ENCODE data around the gene SEPTIN10.

GRCh38 chr2:109654326-109655050 is 40.7 kb upstream of the SEPTIN10 start:
- no peak for TF ChIP-seq EZH2 (IDR thresholded peaks at IDR 0.05; ENCODE audit: insufficient read depth, low read length)
- TF ChIP-seq, protein P1, sequence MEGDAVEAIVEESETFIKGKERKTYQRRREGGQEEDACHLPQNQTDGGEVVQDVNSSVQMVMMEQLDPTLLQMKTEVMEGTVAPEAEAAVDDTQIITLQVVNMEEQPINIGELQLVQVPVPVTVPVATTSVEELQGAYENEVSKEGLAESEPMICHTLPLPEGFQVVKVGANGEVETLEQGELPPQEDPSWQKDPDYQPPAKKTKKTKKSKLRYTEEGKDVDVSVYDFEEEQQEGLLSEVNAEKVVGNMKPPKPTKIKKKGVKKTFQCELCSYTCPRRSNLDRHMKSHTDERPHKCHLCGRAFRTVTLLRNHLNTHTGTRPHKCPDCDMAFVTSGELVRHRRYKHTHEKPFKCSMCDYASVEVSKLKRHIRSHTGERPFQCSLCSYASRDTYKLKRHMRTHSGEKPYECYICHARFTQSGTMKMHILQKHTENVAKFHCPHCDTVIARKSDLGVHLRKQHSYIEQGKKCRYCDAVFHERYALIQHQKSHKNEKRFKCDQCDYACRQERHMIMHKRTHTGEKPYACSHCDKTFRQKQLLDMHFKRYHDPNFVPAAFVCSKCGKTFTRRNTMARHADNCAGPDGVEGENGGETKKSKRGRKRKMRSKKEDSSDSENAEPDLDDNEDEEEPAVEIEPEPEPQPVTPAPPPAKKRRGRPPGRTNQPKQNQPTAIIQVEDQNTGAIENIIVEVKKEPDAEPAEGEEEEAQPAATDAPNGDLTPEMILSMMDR (IDR thresholded peaks at IDR 0.05; ENCODE audit: insufficient read depth, low read depth, low read length): no peak

Data from astrocyte (in vitro differentiated cells and primary cell).